LNCAP (cell line): ENCODE results near the gene ZNF316.

ENCODE experiments used
- TF ChIP-seq, protein P1 (sequence below): fragments of 450-650 bp; IDR thresholded peaks from 2 replicates; pipeline ENCODE4 v1.5.1; 2017; ENCODE audit warnings: mild to moderate bottlenecking

The ZNF316 gene

DNA sequence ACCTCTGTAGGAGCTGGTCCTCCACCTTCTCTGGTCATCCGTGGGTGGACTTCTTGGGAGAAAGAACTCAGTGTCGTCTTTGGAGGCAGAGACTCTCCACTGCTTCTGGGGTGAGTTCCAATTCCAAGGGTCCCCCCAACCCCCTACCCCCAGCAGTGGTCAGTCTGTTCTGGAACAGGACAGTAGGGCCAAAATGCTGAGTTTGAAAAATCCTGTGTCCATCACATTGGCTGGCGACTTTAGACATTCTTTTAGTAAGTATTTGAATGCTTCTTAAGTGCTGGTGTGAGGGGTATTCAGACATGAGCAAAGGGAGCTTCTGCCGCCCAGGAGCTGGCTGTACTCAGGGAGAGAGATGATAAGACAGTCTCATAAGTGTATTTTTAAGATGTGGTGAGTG lies 1.9 kb downstream of the ZNF316 start:
- TF ChIP-seq, protein P1, sequence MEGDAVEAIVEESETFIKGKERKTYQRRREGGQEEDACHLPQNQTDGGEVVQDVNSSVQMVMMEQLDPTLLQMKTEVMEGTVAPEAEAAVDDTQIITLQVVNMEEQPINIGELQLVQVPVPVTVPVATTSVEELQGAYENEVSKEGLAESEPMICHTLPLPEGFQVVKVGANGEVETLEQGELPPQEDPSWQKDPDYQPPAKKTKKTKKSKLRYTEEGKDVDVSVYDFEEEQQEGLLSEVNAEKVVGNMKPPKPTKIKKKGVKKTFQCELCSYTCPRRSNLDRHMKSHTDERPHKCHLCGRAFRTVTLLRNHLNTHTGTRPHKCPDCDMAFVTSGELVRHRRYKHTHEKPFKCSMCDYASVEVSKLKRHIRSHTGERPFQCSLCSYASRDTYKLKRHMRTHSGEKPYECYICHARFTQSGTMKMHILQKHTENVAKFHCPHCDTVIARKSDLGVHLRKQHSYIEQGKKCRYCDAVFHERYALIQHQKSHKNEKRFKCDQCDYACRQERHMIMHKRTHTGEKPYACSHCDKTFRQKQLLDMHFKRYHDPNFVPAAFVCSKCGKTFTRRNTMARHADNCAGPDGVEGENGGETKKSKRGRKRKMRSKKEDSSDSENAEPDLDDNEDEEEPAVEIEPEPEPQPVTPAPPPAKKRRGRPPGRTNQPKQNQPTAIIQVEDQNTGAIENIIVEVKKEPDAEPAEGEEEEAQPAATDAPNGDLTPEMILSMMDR: no peak

GRCh38 chr7:6639627-6640026 lies 2.5 kb downstream of the ZNF316 start:
- TF ChIP-seq, protein P1: no peak

DNA sequence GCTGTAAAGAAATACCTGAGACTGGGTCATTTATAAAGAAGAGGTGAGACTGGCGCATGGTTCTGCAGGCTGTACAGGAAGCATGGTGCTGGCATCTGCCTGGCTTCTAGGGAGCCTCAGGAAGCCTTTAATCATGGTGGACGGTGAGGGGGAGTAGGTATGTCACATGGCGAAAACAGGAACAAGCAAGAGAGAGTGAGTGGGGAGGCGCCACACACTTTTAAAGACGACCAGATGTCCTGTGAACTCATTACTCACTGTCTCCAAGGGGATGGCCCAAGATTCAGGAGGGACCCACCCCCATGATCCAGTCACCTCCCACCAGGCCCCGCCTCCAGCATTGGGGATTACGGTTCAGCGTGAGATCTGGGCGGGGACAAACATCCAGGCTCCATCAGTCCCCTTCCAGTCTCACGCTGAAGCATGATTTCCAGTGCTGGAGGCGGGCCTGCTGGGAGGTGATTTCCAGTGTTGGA lies 3.2 kb downstream of the ZNF316 start:
- TF ChIP-seq, protein P1: no peak

- TF ChIP-seq, protein P1: no peak
Measured at GRCh38 chr7:6641305-6642035, 4.4 kb downstream of the ZNF316 start.

DNA sequence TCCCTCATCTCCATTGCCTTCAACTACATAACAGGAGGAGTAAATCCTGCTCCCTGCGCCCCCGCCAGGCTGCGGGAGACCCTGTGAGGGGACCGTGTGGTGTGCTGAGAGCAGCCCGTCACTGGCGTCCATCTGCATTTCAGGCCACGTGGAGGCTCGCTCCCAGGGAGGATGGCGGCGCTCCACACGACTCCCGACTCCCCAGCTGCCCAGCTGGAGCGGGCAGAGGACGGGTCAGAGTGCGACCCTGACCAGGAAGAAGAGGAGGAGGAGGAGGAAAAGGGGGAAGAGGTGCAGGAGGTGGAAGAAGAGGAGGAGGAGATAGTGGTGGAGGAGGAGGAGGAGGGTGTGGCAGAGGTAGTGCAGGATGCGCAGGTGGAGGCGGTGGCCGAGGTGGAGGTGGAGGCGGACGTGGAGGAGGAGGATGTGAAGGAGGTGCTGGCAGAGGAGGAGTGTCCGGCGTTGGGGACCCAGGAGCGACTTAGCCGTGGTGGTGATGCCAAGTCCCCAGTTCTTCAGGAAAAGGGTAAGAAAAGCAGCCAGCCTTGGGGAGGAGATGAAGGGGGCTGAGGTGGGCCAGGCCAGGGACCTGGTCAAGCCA lies 5.2 kb downstream of the ZNF316 start:
- TF ChIP-seq, protein P1: no peak

GRCh38 chr7:6642861-6643640 lies 5.9 kb downstream of the ZNF316 start:
- TF ChIP-seq, protein P1: no peak

GRCh38 chr7:6643915-6644625 lies 7.0 kb downstream of the ZNF316 start:
- TF ChIP-seq, protein P1: no peak
